Measurements from ENCODE around the gene FARP1.

FARP1 gene

DNA sequence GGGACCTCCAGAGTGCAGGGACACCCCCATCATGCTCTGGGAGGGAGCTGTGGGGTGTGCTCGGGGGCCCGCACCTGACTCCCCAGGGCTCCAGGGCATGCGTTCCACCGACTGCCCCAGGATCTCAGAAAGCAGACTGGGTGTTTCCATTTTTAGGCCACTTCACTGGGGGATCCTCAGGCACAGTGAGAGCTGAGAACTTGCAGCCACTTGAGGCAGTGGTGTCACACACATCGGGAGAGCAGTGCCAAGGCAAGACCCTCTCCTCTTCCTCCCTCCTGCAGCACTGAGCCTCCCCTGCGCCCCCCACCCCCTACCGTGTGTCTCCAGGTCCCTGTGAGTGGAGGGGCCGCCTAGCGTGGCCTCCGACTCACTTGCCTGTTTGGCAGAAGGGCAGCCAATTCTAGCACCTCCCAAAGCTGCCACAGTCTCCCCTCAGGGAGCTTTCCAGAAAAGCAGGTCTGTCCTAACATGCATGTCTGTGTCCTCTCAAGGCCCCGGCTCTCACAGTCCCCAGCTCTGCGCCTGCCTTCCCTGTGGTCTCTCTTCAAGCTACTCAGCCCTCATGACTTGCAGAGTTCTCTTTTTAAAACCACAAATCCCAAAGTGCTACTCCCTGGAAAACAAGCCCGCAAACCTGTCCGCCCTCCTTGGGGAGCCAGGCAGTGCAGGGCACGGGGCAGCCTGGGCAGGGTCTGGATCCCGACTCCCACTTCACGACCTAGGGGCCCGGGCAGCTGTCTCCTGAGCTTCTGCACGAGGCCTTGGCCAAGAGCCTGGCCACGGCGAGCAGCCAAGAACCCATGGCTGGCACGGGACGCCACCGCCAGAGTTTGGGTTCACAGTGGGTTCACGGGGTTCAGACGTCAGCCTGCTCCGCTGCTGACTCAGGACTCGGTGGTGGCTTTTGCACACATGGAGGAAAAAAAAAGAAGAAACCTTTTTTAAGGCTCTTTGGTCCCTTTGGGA is 339.9 kb downstream of the FARP1 start:
- no peak for DNase-seq (ENCODE audit: low spot score)

DNA sequence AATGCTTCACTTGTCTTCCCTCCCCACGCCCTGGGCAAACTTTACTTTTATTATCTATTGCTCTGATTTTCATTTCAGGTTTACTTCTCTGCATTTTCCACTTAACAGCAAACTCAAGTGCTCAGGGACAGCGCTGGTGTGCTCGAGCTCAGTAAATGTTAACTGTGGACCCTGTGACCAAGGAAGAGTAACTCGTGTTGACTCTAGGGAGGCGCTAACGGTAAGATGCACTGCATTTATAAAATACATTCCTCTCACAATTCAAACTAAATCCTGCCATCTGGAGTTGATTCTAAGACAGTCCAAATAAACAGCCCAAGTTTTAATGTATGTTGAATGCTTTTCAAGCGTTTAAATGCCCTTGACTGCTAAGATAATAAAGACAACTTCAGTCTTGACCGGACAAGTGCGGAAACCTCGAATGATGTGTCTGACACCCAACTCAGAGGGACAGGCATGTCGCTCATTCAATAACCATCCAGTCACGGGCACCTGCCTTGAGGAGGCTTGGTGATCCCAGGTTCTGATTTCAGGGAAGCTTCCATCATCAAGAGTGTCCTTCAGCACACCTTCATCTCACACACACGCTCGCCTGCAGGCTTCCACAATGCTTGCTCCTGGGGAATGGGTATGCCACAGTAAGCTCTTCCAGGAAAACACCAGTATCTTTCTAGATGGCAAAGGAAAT is 340.9 kb downstream of the FARP1 start:
- DNase-seq (ENCODE audit: low spot score) = no peak

DNA sequence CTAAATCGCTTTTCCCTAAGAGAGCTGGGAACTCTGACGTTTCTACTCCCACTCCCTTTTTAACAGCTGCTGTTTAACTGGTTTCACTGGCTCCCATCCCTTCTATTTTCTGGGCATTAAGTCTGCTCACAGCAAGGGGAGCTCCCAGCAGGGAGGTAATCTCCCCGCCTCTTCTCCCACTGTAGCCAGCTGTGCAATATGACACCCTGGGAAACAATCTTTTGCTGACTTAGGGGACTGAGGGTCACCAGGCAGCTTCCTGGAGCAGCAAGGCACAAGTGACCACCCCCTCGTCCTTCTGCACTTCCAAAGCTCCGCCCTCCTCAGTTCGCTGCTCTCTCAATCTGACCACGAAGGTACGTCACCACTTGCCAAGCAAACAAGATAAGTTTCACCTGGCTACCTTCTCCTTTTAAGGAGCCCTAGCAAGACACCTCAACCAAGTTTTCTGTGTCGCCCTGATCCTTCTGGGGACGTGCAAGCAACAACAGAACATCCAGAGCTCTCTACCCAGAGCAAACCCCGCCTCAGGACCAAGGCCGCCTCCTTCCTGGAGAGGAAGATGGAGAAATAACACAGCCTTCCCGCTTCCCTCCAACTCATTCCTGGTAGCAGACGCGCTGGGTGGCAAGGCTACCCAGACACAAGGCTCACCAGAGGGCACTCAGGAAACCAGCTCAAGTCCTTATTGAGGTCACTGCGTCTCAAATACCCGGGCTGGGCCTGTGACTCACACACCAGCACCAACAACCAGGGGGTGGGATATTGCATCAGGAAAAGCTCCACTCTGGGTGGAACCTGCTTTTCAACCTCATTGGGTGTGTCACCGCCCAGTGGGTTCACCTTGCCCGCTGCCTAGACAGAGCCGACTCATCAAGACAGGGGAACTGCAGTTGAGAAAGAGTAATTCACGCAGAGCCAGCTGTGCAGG is 341.7 kb downstream of the FARP1 start:
- peak; percentile 98 for DNase-seq (ENCODE audit: low spot score)

DNA sequence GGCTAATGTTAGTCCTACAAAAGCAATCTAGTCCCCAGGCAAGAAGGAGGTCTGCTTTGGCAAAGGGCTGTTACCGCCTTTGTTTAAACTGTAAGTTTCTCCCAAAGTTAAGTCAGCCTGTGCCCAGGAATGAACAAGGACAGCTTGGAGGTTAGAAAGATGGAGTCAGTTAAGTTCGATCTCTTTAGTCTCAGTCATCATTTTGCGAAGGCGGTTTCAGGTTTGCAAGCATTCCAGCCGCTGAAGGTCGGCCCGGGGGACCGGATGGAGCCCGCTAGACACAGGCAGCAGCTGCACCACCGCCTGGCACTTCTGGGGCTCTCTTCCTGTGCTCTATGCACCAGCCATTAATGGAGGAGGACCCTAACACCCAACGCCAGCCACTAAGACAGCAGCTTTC is 342.7 kb downstream of the FARP1 start:
- DNase-seq (ENCODE audit: low spot score) = no peak

DNA sequence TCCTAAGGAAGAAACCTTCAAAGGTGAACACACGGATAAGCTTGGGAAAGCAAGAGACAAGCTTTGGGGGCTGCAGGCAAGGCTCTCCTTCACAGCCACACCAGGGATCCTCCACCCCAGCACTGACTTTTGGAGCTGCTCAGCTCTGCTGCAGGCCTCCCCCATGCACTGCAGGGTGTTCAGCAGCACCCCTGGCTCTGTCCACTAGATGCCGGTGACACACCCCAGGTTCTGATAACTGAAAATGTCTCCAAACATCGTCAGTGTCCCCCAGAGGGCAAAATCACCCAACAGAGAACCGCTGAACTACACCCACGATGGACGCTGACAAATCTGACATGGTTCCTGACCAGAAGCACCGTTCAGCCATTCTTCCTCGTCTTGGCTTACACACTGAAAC is 343.5 kb downstream of the FARP1 start:
- no peak for DNase-seq (ENCODE audit: low spot score)

DNA sequence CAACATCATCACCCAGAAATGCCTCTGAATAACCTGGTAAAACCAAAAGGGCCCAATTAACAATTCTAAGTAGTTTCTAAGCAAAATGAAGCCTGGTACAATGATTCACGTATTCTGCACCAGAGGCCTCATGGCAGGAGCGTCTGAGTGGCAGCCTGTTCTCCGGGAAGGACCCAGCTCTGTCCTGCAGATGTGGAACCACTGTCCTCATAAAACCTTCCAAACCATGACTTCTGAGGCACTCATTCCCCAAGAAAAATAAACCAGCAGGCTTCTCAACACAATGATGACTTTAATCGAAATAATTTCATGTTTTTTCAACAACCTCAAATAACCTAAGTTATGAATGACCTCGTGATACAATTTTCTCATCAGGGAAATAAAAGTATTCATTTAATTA is 344.1 kb downstream of the FARP1 start:
- DNase-seq (ENCODE audit: low spot score) = no peak

DNA sequence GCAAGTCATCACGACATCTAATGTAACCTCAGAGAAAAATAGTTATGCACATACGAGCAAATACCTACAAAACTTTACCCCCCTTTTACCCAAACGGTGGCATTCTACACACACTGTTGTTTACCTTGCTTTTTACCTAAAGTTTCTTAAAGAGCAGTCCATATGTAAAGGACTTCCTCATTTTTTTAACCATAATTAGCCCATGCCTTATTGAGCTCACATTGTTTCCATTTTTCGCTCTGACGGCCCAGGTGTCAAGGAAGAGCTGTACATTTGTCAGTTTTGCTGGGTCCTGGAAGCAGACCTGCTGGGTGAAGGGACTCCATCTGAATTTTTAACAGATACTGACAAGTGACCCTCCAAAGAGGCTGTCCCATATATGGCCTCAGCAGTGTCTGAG is 344.6 kb downstream of the FARP1 start:
- DNase-seq (ENCODE audit: low spot score) = no peak

DNA sequence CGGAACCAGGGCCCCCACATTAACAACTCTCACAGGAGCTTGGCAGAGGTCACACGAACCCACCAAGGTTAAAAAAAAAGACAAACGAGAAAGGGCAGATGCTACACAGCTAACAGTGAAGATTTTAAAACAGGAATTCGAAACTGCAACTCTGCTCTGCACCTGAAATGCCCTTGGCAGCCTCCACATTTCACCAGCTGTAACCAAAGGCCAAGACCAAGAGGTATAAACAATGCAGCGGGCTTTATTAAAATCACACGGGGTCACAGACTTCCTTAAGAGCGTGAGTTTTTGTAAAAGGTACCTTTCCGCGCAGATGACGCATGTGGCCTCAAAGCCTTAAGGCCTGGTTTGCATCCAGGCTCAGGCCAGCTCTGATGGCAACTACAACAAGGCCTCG is 345.8 kb downstream of the FARP1 start:
- no peak for DNase-seq (ENCODE audit: low spot score)

DNA sequence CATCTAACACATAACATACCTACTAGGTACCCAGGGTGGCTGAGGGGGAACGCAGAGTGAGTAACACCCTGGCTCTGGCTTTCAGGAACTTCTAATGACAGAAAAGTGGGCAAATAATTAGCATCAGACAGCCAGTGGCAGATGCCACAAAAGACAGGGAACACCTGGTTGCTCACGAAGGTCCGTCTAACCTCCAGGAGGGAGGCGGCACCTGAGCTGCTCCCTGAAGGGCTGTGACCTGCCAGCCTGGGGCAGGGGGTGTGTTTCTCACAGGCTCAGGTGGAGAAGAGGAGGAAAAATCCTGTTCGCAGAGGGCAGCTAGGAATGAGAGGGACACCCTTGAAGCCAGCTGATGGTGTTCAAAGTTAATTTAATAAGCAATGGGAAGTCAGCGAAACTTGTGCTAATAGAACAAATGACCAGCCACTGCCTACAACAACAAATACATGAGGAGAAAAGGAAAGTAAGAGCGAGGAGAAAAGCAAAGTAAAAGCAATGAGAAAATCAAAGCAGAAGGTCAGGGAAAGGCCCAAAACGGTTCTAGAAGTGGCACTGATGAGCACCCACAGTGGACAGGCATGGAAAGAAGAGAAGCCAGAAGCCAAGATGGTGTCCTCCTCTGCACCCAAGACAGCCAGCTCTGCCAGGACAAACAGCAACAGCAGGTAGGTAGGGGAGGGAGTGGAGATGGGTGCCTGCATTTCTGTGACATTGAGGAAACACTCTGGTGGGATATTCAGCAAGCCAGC is 346.7 kb downstream of the FARP1 start:
- DNase-seq (ENCODE audit: low spot score) = no peak

DNA sequence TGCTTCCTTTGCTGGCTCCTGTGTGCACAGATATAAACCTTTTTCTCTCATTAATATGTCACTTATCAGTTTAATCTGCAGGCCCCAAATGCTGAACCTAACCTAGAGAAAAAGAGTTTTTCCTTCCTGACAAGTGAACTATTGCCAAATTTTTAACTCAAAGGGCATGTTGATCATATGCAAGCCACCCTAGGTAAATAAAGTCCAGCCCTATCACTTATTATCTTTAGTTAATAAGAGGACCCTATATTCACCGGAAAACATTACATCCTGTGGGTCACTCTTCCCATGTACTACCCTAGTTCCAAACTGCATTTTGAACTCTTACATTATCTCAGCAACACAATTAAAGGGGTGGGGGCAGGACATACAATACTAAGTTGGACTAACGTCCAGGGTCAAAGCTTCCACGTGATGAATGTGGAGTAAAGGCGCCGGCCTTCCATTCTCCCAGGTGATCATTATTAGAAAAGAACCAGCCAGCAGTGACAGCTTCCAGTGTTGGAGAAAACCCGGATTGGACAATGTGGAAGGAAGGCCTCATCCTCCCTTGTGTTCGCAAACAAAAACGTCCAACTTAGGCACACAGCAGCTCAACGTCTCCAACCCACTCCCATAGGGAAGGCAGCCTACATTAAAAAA is 347.4 kb downstream of the FARP1 start:
- no peak for DNase-seq (ENCODE audit: low spot score)

DNA sequence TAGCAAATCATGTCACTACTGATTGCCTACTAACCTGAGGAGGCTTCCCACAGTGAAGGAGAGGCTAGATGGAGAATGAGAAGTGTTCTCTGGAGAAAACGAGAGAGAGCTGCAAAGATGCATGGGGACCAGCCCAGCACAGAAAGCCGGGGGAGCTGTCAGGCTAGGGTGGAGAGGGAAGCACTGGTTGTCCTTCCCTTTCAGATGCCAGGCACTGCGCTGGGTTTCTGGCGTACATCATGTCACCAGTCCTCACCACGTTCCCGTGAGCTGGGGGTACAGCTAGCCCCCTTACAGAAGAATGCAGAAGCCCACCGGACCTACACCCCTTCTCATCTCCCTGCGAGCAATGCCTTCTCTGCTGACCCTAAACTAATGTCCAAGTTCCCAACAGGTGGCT is 348.0 kb downstream of the FARP1 start:
- no peak for DNase-seq (ENCODE audit: low spot score)

DNA sequence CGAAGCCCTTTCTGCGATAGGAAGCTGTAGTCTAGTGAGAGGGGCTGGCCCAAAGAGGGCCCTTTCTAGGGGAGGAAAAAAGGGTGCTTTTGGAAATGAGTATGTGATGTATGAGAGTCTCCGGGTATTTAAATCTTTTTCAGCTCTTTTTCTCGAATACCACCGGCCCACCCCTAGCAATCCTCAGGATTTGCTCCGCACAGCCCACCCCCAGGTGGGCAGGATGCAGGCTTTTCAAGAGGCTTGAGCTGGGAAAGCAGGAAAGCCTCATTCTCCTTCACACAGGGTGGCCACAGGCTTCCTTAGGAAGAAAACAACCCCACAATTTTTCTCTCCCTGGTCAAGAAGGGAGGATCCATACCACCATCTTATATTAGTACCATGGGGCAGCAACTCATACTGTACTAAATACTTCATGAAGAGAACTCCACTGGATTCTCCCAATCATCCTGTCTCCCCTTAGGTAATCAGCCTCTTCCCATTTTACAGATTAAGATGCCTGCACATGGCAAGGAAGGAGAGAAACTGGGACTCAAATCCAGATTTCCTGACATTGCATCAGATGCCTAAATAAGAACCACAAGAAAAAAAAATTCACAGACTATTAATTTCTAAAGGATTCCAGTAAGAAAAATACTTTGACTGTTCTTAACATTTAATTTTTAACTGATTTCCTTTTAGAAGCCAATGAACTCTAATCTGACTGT is 349.6 kb downstream of the FARP1 start:
- DNase-seq (ENCODE audit: low spot score) = peak; percentile 40

DNA sequence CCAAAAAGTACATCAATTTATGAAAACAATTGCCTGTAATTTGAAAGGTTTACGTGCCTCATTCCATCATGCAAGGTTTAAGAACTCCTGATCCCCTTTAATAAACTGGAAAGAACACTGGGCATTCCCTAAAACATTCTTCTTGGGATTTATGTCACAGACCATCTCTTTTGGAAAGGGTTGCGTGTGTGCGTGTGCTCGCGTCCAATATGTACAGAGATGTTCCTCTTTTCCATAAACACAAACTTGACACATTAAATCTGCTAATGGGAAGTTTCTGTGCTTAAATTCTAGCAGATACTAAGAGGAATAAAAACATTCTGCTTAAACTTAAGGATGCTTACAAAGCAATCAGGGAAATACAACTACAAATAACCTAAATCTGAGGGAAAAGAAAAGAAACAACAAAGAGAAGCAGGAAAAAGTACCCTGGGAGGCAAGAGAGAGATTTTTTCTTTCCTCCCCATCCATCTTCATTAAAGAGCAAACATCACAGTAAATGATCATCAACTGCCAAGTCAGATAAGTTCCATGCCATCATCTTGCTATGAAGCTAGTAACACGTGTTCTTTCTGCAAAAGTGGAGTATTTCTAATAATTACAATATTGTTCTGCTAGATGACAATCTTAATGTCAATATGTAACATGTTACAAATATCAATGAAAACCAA is 350.3 kb downstream of the FARP1 start:
- no peak for DNase-seq (ENCODE audit: low spot score)

DNA sequence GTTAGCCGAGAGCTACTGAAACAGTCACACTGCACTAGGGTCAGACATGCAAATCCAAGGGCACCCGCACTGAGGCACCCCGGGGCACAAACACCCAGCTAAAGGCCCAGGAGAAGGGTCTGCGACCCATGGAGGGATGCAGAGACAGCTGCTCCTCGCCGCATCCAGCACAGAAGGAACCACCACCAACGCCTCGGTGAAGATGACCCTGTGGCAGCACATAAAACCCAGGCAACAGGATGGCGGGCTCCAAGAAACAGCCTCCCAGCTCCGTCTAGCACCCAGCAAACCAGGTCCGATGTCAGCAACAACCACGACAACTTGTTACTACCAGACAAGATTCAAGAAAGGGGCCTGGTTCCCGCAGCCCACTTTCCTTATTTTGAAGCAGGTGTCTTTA is 351.9 kb downstream of the FARP1 start:
- no peak for DNase-seq (ENCODE audit: low spot score)

DNA sequence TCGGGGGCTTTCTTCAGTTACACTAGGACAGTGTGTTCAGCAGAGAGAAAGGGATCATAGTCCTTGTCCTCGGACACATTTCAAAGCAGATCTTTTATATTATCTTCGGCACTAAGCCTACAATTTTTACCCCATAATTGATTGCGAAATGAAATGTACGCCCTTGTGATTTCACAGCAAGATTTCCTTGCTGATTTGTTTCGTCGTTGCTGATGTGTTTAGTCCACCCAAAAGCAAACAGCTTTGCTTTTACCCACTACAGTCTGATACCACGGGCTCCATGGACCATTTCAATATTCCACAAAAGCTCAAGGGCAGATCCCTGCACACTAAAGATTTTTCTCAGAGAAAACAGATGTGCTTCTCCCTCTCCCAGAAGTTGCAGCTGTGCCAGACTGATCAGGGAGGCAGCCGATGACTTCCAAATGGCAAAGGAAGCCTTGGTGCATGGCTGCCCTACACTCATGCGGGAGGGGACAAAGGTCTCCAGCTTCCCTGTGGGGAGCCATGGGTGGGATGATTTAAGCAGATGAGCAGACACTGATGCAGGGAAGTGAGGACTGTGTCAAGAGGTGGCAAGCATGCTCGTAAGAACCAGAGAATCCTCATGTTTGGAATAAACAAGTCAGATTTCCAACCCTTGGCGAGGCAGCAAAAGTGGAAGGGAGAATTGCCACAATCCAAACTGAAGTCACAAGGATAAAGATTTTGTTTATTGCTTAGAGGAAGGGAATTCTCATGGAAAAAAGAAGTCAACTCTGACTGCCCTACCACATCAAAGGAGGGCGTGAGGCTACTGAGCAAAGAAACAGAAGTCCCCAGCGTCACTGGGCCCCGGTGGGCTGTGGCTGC is 353.0 kb downstream of the FARP1 start:
- peak; percentile 92 for DNase-seq (ENCODE audit: low spot score)

DNA sequence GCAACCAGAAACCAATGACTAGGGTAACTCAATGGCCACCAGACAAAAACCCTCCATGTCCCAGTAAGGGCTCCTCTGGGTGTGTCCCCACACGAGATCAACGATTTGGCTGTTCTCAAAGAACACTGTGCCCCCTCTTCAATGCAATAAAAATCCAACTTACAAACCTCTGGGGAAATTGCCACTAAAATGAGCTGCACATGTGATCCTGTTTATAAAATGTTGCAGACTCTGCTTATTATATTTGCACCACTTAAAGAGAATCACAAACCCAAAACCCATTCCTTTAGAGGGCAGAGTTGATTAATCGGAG is 353.5 kb downstream of the FARP1 start:
- DNase-seq (ENCODE audit: low spot score) = no peak

DNA sequence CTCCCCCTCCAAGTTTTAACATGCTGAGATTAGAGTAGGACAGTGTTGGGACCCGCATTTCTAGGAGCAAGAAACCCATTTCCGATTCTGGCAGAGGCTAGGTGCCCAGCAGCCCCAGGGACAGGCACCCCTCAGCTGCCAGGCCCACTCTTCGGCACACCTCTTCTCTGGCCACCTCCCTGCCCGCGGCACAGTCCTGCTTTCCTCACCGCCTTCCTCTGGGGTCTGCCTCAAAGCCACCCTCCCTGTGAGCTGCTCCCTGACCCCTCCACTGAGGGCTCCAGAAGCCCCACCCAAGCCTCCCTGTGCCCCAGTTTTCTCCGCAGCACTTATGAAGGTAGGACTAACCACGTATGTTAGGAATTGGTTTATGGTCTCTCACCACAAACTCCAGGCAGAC is 354.1 kb downstream of the FARP1 start:
- DNase-seq (ENCODE audit: low spot score) = no peak

DNA sequence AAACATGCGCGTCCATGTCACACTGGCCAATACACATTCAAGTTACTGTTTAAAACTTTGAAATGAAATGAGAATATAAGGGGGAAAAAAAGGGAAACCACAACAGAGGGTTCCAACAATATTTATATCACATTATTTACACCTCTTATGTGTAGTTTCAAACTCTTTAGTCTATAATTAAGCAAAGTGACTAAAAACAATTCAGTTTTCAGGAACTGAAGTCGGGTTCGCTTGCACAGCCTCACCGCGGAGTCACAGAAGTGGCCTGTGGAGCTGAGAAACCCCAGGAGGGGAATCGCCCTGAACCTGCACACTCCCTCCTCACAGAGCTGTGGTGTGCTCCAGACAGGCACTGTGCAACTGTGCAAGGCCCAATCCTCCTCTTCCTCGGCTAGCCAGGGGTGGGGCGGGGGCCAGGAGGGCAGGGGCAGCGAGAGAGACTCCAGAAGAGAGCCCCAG is 358.1 kb downstream of the FARP1 start:
- no peak for DNase-seq (ENCODE audit: low spot score)

All from SW480 (cell line).